HG02943 (cell line): ENCODE results near the gene GIPC3.
"Not testable (repeated sequence)": the region's sequence is repeated elsewhere in the genome, so short reads cannot be mapped to it uniquely, and the experiment has no call there.

Experiments used
- ATAC-seq: cut with Tn5 transposase; IDR thresholded peaks from one replicate; pipeline ENCODE4 v1.9.1; 2021; ENCODE audit warnings: mild to moderate bottlenecking, low read depth, moderate library complexity; ENCODE audit not compliant: unreplicated experiment

The GIPC3 gene

GRCh38 chr19:3575949-3576673 lies 9.2 kb upstream of the GIPC3 start:
- no peak for ATAC-seq

- ATAC-seq: no peak
These were observed 8.4 kb upstream of the GIPC3 start for GRCh38 chr19:3576696-3577443.

DNA sequence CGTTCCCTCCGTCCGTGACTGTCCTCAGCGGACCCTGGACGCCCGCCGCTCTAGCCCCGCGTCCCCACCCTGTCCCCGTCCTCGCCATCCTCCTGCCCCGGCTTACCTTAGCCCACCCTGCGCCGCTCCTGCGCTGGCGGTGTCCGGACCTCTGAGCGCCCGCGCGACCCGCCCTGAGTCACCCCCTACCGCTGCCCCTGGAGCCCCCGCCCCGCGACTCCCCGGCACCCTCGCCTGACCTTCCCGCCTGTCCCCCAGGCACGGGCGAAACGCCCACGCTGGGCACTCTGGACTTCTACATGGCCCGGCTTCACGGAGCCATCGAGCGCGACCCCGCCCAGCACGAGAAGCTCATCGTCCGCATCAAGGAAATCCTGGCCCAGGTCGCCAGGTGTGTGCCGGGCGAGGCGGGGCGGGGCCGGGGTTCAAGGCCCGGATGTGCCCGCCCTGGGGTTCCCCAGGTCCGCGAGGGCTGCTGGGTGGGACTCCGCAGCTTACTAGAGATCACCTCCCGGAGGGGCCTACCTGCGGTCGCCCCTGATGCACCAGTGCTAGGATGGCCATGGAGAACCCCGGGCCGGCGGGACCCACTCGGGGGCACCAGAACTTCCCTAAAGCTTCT lies 7.4 kb upstream of the GIPC3 start:
- no peak for ATAC-seq

- no peak for ATAC-seq
These were observed 6.9 kb upstream of the GIPC3 start for GRCh38 chr19:3578390-3578789.

DNA sequence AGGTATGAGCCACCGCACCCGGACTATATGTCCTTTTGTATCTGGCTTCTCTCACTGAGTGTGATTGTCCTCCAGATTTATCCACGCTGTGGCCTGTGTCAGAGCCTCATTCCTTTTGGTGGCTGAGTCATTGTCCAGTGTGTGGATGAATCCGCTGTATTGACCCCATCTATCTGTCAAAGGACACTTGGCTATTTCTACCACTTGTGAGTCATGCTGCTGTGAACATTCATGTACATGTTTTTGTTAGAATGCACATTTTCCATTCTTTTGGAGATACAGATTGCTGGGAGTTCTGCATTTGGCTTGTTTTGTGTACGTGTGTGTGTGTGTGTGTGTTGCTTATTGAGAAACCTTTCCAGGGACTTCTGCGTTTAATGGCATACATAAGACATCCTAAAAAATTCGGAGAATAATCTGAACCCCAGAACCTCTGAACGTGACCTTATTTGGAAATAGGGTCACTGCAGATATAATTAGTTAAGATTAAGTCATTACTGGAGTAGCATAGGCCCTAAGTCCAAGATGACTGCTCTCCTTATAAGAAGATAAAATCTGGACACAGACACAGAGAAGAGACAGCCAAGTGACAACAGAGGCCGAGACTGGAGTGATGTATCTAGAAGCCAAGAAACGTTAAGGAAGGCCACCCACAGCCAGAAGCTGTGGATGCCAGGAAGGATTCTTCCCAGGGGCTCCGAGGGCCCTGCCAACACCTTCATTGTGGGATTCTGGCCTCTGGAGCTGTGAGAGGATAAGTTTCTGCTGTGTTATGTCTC lies 4.9 kb upstream of the GIPC3 start:
- no peak for ATAC-seq

- not testable (repeated sequence) for ATAC-seq
These were observed 3.5 kb upstream of the GIPC3 start for GRCh38 chr19:3581792-3582191.

DNA sequence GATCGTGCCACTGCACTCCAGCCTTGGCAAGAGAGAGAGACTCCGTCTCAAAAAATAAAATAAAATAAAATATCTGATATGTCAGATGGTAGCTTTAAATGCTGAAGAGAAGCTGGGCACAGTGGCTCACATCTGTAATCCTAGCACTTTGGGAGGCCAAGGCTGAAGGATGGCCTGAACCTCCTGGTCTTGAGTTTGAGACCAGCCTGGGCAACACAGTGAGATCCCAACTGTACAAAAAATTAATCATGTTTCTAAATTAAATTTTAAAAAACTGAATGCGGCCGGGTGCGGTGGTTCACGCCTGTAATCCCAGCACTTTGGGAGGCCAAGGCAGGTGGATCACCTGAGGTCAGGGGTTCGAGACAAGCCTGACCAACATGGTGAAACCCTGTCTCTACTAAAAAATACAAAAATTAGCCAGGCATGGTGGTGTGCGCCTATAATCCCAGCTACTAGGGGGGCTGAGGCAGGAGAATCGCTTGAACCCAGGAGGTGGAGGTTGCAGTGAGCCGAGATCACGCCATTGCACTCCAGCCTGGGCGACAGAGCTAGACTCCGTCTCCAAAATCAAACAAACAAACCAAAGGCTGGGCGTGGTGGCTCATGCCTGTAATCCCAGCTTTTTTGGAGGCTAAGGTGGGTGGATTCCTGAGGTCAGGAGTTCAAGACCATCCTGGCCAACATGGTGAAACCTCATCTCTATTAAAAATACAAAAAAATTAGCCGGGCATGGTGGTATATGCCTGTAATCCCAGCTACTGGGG lies 1.1 kb upstream of the GIPC3 start:
- ATAC-seq: not testable (repeated sequence)

- ATAC-seq: no peak
These were observed 899 bp downstream of the GIPC3 start for GRCh38 chr19:3586127-3586626.

DNA sequence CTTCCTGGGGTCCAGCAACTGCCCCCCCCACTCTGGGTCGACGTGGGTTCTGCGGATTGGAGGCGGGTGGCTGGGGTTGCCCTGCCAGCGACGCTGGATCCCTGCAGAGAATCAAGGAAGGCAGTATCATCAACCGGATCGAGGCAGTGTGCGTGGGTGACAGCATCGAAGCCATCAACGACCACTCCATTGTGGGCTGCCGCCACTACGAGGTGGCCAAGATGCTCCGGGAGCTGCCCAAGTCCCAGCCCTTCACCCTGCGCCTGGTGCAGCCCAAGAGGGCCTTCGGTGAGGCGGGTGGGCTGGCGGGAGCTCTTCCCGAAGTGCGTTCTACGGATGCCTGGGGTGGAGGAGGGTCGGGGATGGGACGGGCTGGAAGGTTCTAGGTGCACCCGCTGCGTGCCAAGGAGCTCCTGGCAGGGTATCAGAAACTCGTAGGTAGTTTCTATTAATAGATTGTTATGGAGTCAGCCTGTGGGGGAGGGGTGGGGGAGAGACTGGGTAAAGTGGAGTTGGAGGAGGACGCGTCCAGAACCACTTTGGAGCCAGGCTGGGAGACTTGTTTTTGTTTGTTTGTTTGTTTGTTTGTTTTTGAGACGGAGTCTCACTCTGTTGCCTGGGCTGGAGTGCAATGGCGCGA lies 1.5 kb downstream of the GIPC3 start:
- ATAC-seq: no peak

- no peak for ATAC-seq
These were observed 4.2 kb downstream of the GIPC3 start for GRCh38 chr19:3589439-3589838.

- ATAC-seq: no peak
These were observed 4.7 kb downstream of the GIPC3 start for GRCh38 chr19:3589949-3590348.

DNA sequence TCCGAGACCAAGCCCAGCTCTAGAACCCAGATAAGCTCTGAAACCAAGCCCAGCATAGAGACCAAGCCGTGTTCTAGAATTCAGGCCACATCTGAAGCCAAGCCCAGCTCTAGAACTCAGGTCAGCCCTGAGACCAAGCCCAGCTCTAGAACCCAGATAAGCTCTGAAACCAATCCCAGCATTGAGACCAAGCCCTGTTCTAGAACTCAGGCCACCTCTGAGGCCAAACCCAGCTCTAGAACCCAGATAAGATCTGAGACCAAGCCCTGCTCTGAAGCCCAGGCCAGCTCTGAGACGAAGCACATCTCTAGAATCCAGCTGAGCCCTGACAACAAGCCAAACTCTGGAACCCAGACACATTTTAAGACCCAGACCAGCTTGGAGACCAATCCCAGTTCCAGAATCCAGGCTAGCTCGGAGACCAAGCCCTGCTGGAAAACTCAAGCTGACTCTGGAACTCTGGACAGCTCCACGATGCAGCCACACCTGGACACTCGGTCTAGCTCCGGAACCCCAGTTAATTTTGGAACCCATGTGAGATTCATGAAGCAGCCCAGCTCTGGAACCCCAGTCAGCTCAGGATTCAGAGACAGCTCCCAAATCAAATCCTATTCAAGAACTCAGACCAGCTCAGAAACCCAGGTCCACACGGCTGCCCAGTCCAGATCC lies 5.8 kb downstream of the GIPC3 start:
- ATAC-seq: no peak

GRCh38 chr19:3591876-3592613 lies 6.8 kb downstream of the GIPC3 start:
- no peak for ATAC-seq

DNA sequence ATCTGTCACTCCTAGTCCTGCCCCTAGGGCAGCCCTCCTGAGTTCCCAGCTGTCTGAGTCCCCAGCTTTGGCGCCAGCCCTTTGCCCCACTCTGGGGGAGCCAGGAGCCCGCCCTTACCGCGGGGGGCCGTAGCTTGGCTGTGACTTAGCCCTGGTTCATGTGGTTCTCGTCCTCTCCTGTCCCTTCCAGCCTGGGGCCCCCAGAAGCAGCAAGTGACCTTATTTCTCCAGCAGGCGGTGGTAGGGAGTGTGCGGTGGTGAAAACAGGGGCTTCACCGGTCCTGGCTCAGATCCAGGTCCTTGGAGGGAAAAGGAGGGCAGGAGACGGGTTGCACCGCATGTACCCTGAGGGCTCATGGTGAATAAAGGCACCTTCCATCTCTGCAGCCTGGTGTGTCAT lies 7.9 kb downstream of the GIPC3 start:
- ATAC-seq: no peak

- ATAC-seq: no peak
These were observed 10.3 kb downstream of the GIPC3 start for GRCh38 chr19:3595521-3596061.

GRCh38 chr19:3599776-3600187 lies 14.5 kb downstream of the GIPC3 start:
- ATAC-seq: no peak

DNA sequence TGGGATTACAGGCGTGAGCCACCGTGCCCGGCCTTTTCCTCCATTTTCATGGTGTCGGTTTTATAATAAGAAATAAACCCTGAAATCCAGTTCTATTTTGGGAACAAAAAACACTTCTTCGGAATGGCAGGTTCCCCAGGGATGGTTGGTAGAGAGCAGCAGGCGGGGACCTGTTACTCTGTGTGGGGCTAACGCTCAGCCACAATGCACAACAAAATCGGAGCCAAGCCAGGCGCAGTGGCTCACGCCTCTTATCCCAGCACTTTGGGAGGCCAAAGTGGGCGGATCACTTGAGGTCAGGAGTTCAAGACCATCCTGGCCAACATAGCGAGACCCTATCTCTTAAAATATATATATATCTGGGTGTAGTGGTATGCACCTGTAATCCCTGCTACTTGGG lies 15.7 kb downstream of the GIPC3 start:
- ATAC-seq: no peak
